ENCODE results near the gene SVIP.
A peak's percentile ranks its signal among the peaks of the same experiment; 100 is the strongest.

Gene SVIP

DNA sequence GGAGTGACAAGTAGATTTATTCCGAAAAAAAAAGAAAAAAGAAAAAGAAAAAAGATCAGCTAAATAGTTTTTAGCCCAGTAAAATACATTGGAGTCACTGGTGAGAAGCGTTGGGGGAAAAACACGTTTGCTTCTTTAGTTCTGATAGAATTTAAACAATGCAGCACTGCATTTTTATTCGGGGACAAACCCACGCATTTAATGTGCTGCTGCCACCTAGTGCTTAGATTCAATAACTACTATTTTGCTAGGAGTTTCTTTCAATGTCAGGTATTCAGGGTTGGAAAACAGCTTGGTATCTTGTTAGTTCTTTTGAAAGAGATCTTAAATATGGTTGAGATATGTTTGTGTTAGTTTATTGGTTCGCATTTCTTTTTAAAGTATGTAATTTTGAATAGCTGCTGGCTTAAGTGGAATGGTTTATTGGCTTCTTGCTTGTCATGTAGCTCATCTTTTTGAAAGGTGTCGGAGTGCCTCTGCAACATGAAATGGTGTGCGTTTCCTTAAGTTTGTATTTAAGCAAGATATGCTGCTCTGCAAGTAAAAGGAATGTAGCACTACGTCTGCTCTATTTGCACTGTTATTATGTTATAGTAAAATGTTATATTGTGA lies 41.9 kb downstream of the SVIP start:
- DNase-seq = peak; percentile 65

GRCh38 chr11:22787055-22787454 lies 42.5 kb downstream of the SVIP start:
- no peak for DNase-seq

DNA sequence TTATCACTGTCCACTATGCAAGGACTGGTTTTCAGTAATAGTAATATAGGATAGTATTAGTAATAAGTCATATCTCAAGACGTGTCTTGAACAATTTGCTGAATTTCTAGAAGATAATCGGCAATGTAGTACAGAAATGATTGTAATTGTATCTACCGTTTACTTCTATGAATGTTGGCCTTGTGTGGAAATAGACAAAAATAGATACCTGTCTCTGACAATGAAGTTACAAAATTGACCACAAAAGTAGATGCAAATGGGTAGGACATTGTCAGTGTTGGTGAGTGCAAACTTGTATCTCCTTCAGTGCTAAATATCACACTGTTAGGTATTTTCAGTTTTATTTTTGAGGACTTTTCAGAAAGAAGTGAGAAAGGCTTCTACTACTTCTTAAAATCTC lies 43.1 kb downstream of the SVIP start:
- DNase-seq = no peak

GRCh38 chr11:22785251-22785650 lies 44.4 kb downstream of the SVIP start:
- no peak for DNase-seq

GRCh38 chr11:22780952-22781593 lies 48.5 kb downstream of the SVIP start:
- peak; percentile 3 for DNase-seq

DNA sequence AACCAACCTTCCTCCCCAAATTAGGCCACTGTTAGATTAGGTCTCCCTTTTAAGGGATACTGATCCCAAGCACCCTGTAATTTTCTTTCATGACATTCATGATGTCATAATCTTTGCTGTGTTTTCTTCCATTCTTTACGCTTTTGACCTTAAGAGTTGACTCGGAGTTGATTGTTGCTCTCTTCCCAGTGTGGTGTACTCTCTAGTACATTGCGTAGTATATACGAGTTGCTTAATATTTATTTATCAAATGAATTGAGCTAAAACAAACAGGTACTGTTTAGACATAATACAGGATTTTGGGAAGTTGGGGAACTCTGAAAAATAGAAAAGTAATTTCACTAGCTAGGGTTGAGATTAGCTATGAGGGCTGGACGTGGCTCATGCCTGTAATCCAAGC lies 49.8 kb downstream of the SVIP start:
- DNase-seq = no peak

GRCh38 chr11:22778642-22779041 lies 51.0 kb downstream of the SVIP start:
- DNase-seq = peak; percentile 59

DNA sequence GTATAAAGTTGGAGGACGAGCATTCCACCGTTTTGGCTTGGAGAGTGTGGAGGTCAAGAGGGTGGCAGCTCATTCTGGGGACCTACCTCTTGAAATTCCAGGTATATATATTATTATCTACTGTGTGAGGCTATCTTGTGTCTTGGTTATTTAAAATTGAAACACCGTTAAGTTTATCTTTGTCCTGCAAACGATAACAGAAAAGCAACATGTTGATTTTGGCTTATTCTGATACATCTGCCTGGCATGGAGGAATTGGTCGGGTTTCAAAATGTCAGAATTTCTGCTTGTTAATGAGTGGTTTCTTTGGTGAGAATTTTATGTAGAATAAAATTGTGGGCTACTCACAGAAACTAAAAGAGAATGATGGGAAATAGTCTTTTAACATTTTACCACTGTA lies 54.4 kb downstream of the SVIP start:
- no peak for DNase-seq

DNA sequence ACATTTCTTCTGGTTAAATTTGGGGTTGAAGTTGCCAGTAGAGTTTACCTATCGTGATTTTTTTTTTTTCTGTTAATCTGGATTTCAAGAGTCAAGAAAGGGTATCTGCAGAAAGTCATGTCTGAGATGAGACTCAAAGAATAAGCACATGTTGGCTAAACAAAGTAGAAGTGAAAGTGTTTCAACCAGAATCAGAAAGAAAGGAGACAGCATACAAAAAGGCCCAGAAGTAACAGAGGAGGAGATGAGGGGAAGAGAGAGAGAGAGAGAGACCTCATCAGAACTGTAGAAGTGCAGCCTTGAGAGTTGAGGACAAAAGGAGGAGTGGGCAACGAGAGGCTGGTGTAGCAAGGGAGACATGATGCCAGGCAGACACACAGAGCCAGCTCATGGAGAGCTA lies 54.9 kb downstream of the SVIP start:
- DNase-seq = no peak

- no peak for DNase-seq
Observed at GRCh38 chr11:22769081-22769480, 60.5 kb downstream of the SVIP start.

All from NCI-H1105 treated with DMSO at 0.1 percent for 48 hours (cell line).